Spleen (tissue), 7 donors: Measurements from ENCODE around the gene RSPO4.

Experiments used
- CTCF ChIP-seq, 11 experiments: fragments of 200-600 bp in 7 of 11; fragments of 450-650 bp in 4 of 11; sonication (generic) in 4 of 11; IDR thresholded peaks in 8 of 11; conservative IDR thresholded peaks in 3 of 11; 1 replicate in 7 of 11; 2 replicates in 4 of 11; pipeline versions ENCODE4 v1.4.0 to v1.8.0; 2016 to 2021; ENCODE audit warnings: antibody characterized with exemption in 11 of 11, inconsistent platforms in 4 of 11, mild to moderate bottlenecking in 1 of 11
- POLR2A ChIP-seq, 3 donors: fragments of 450-650 bp; IDR thresholded peaks; one replicate each; pipeline ENCODE4 v1.5.1; 2017; ENCODE audit warnings: antibody characterized with exemption in 3 of 3, mild to moderate bottlenecking in 1 of 3
- donor health status: DM: no; HTN: no; CAD: no; lungs with moderate emphysema.
- donor health status: DM: no; HTN: no; CAD: no.
- donor health status: DM: no; HTN: no; CAD: no.

GRCh38 chr20:973785-974194 lies 28.3 kb downstream of the RSPO4 start:
- TF ChIP-seq CTCF (IDR thresholded peaks at IDR 0.05 in 8 of 11, conservative IDR thresholded peaks at IDR 0.05 in 3 of 11) (peak in 8 of 11 experiments; percentile 9 to 53 (median 38)), POLR2A (IDR thresholded peaks at IDR 0.05) (no peak)
